GM12873 (cell line): ENCODE measurements around the gene CELF2.

ENCODE experiments used
- CTCF ChIP-seq: IDR thresholded peaks from 2 replicates; pipeline ENCODE4 v1.5.1; 2012; ENCODE audit warnings: low read depth, mild to moderate bottlenecking, moderate library complexity, low read length, control low read depth; ENCODE audit not compliant: insufficient read depth; ENCODE audit errors: missing control alignments

Gene CELF2

GRCh38 chr10:11290156-11290890 lies 272.7 kb downstream of the CELF2 start:
- no peak for TF ChIP-seq CTCF

GRCh38 chr10:11292576-11293302 lies 275.1 kb downstream of the CELF2 start:
- TF ChIP-seq CTCF = no peak

- TF ChIP-seq CTCF = no peak
Measured at GRCh38 chr10:11293332-11293731, 275.7 kb downstream of the CELF2 start.

- TF ChIP-seq CTCF = no peak
Measured at GRCh38 chr10:11294831-11295450, 277.3 kb downstream of the CELF2 start.

- TF ChIP-seq CTCF = no peak
Measured at GRCh38 chr10:11295492-11295891, 277.8 kb downstream of the CELF2 start.

- no peak for TF ChIP-seq CTCF
Measured at GRCh38 chr10:11297136-11297535, 279.5 kb downstream of the CELF2 start.

- no peak for TF ChIP-seq CTCF
Measured at GRCh38 chr10:11298116-11298515, 280.4 kb downstream of the CELF2 start.
